H4 (cell line): ENCODE data around the gene GALNS. TPM values are rescaled to one million over a fixed set of nuclear protein-coding genes. Genes with fewer than 3 reads are reported as not detected.
A peak's percentile ranks its signal among the peaks of the same experiment; 100 is the strongest.
"Not testable (repeated sequence)": the region's sequence is repeated elsewhere in the genome, so short reads cannot be mapped to it uniquely, and the experiment has no call there.

Experiments
- DNase-seq: peaks from one replicate; pipeline ENCODE4 v3.0.0-alpha.2; 2015; ENCODE audit warnings: low spot score
- total RNA-seq: library from RNA; depleted of rRNA; stranded (reverse); fragments of >200 nt; shearing (Covaris generic); gene quantifications from 2 replicates; pipeline ENCODE4 v1.2.3, GENCODE V29; 2014

GALNS gene
- total RNA-seq, 1 experiment from 2014 or later, result 22.7 TPM

DNA sequence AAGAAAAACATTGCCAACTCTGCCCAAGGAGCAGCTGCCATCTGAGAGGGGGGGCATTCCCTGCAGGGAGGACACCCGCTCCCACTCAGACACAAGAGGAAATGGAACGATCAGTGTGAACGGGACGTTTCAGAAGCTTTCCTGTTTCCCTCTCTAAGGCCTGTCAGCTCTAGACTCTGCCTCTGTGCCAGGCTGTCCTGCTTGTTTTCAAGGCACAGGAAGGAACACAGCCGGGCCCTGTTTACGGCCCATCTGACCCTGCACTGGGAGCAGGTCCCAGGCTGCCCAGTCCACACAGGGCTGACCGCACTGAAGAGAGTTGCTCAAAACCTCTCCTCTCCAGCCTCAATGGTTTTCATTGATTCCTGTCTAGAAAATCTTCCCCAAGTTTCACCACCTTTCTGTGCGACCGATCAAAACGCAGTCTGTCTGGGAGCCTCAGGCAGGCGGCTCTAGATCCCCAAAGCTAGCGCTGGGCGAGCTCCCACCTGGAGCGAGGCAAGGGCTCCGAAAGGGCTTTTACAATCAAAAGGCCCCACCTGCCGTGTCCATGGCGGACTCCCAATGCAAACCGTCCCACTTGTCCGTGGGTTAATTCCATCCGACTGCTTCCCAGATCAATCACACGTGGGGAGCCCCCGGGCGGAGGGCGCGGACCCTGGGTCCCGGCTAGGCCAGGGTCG is 73.2 kb downstream of the GALNS start:
- DNase-seq, result no peak

DNA sequence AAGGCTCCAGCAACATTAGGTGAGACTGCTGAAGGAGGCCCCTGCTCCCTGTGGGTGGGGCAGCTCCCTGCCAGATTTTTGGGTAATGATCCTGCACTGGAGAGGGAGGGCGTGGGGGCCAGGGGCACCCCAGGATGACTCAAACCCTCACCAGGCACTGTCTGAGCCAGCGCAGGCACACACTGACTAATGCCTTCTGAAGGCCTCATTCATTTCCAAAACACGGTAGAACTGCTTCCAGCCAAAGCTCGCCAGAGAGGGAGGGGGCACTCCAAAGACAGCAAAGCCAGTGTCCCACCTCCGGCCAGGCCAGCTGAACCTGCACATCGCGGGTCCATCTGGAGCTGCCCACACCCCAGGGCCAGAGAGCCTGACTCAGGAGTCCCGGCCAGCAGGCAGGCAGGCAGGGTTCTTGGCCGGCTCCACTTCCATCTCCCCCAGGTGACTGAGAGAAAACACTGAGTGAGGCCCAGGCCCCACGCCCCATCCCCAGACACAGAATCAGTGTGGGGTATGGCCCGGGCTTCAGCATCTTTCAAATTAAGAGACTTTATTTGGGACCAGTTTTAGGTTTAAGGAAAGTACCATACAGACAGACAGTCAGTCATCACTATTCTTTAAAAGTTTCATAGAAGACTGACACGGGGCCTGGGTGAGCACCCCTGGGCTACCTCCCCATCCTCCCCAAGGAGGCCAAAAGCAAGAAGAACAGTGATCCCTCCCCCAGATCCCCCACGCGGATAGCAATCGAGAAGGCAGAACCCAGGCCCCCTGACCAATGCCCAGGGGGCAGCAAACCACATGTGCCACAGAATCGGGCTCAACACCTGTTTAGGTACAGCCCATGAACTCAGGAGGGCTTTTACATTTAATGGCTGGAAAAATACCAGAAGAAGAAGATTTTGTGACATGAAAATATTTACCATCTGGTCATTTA is 74.0 kb downstream of the GALNS start:
- no peak for DNase-seq

DNA sequence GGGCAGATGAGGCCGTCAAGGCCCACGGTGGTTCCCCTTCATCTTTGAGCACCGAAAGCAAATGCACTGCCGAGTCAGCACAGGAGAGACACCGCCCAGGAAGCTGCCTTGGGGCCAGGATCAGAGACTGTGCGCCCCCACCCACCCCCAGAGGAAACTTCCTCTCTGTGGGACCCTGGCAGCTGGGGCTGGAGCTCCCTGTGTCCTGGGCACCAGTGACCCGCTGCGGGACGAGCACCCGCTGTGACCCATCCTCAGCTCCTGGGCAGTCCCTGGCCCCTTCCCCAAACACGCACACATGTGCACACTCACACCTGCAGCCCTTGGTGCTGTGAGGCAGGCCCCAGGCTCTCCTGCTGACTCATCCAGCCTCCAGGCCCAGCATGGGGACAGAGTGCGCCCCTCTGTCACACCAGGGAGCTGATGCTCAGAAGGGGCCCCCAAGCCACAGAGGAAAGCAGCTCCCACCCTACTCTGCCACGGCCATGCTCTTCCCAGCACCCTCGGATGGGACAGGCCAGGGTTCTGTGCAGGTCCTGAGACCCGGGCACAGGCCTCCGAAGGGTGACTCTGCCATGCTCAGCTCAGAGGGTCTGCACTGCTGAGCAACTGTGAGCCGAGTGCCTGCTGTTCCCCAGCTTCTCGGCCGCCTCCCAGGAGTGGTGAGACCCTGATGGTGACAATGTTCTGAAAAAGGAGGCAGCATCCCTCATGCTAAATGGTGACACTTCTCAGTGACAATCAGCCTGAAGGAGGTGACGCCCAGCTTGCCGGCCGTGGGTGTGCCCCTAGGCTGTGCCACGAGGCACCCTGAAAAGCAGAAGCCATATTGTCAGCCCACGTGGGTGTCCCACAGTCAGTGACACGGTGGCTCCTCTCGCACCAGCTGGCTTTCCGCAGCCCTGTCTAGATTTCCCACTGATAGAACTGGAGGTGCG is 75.3 kb downstream of the GALNS start:
- no peak for DNase-seq

DNA sequence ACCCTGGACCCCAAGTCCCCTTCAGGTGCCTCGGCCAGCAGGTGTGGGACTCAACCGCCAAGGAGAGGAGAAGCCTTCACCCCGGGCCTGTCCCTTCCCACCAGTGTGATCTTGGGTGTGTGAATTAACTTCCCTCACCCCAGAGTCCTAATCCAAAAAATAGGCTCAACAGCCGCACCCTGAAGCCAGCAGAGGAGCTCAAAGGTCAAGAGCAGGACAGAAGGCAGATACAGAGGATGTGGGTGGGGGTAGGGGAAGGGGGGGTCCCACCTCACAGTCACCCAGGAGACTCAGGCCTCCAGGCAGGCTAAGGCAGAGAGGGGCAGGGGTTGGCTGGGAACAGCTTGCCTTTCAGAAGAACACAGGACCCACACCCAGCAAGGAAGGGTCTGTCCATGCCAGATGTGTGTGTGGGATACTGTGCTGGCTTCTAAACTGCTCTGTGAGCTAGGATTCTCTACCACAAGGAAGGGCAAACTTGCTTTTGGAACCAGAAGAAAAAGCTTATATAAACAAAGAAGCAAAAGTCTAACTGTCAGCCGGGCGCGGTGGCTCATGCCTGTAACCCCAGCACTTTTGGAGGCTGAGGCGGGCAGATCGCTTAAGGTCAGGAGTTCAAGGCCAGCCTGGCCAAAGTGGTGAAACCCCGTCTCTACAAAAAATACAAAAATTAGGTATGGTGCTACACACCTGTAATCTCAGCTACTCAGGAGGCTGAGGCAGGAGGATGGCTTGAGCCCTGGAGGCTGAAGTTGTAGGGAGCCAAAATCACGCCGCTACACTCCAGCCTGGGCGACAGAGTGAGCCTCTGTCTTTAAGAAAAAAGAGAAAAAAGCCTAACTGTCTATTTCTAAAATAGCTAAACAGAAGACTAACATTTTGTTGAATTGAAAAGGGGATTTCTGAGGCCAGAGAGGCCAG is 76.3 kb downstream of the GALNS start:
- no peak for DNase-seq

DNA sequence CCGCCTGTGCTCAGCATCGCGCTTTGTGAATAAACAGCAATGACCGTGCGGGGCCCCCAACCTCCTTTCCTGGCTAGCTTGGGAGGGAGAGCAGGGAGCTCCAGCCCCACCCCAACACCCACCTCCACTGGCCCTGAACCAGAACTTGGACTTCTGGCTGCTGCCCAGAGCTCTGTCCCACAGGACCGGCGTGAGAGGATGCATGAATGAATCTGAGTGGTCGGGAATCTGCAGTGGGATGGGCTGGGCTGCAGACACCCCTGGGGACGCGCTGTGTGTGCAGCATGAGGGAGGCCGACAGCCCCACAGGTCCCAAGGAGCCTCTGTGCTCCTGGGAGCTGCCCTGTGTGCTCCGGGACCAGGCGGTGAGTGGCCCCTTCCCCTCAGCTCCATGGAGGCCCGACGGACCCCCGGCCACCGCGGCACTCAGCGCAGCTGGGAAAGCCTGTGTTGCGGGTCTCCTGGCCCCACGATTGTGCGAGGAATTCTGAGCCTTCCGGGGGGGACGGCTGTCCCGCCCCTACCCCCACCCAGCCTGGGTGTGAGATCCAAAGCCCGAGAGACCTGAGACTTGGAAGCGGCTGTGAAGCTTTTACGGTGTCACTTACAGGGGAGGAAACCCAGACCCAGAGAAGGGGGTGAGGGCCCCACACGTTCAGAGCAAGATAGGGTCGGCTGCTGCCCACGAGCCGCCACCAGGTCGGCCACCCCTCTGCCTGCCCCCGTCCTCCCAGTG is 77.2 kb downstream of the GALNS start:
- DNase-seq, result no peak

DNA sequence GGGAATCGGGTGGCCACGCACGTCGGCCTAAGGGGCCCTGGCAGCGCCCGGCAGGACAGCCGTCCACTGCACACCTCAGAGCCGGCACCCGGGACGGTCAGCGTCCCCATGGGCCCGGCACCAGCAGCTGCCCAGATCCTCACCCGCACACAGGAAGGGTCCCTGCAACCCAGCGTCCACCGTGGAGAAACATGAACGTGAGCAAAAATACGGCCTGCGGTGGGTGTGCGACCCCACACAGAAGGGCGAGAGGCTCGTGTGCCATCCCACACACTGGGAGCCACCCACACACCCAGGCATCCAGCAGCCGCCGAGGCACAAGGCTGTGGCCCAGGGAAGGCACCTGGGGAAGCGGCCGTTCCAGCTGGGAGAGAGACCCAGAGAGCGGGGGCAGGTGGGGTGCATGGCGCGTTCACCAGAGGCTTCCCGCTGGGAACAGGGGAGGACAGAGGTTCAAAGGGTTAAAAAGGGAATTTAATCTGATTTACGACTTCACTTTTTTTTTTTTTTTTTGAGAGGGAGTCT is 78.1 kb downstream of the GALNS start:
- DNase-seq, result no peak

DNA sequence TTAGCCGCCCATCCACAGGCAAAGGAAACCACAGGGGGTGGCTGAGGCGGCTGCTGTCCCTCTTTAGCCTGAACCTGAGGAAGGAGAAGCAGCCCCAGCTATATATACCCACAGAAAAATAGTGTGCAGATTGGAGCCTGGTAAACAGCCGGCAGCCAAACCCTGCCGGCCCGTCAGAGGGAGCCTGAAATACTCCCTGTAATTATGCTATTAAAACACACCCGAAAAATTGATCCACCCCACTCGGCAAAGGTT is 78.5 kb downstream of the GALNS start:
- no peak for DNase-seq

DNA sequence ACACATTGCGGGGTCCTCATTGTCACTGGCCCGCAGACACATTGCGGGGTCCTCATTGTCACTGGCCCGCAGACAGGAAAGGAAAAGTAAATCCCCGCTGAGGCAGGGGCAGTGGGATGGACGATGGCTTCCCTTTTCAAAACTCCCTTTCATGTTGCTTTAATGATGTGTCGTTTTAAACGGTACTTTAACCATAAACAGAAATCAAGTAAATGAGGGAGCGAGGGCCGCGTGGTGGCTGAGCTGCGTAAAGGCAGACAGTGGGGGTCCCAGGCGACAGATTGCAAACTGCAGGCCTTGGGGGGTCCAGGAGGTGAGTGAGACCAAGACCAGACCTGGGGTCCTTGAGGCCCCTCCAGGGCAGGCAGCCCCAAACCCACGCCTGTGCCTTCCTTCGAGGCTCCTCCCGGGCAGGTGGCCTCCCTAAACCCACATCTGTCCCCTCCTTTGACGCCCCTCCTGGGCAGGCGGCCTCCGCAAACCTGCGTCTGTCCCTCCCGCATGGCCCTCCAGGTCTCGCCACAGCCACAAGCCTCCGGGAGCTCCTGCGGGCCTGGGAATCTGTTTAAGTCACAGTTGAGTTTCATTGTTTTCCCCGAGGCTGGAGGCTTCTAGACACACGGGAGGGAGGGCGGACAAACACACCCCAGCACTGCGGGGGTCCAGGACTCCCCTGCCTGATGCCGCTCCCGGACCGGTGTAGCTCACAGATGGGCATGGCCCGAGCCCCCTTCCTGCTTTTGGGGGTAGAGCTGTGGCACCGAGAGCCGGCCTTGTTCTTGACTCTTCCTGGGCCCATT is 79.1 kb downstream of the GALNS start:
- no peak for DNase-seq

DNA sequence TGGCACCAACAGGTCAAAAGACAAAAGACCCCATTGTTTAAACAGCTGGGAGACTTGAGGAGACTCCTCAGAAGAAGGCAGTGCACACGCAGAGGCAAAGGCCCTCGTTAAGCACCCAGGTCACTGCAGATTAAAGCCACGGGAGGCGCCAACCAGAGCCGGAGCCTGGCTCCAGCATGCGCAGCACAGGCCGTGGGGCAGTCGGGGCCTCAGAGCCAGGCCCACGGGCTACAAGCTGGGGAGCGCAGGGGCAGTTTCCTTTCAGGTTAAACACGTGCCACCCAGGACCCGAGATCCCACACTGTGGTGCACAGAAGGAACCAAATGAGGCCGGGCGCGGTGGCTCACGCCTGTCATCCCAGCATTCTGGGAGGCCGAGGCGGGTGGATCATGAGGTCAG is 80.9 kb downstream of the GALNS start:
- no peak for DNase-seq

DNA sequence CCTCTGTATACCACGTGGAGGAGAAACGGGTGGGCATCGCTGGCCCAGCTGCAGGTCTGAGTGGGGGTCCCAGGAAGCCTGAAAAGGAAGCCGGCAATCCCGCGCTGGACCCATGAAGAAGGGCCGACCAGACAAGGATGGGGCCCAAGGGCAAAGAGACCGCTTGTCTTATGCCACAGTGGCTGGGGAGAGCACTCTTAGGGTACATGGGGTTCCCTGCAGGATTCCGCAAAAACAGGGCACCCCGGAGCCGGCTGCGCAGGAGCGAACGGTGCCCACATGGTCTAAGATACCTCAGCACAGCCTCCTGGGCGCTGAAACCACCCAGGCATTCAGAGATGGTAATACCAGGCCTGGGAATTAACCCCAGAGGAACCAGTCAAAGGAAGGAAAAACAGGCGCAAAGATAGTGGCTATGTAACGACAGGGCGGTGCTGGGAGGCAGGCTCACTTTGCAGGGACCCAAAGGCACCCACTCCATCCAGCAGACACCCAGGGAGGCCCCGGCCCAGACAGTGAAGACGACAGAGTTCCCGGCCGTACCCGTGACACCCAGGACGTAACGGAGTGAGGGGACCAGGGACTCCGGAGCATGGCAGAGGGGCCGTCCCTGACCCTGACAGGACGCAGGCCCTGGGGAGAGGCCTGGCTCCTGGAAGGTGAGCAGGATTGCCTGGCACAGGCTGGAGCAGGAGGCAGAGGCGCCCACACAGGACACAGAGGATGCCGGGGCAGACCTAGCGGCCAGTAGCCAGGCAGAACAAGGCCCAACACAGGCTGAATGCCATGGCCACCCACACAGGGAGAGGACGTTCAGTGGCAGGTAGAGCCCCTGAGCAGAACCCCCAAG is 82.0 kb downstream of the GALNS start:
- no peak for DNase-seq

DNA sequence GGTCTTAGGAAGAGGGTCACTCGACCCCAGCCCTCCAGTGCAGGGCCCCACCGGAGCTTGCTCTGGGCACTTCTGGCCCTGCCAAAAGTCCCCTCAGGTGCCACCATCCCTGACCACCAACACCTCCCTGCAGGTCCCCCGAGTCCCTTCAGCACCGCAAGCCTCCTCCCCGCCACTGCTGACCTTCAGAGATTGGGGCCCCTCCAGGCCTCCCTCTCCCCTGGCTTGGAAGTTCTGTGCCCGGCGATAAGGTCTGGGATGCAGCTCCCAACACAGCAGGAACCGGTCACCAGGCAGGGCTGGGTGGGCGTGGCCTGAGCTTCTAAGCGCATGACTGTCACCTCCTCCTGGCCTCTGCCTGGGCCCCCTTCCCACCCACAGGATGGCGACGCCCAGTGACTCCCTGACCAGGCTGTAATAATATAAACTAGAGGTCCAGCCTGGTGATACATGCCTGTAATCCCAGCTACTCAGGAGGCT is 82.9 kb downstream of the GALNS start:
- DNase-seq, result peak; percentile 94

DNA sequence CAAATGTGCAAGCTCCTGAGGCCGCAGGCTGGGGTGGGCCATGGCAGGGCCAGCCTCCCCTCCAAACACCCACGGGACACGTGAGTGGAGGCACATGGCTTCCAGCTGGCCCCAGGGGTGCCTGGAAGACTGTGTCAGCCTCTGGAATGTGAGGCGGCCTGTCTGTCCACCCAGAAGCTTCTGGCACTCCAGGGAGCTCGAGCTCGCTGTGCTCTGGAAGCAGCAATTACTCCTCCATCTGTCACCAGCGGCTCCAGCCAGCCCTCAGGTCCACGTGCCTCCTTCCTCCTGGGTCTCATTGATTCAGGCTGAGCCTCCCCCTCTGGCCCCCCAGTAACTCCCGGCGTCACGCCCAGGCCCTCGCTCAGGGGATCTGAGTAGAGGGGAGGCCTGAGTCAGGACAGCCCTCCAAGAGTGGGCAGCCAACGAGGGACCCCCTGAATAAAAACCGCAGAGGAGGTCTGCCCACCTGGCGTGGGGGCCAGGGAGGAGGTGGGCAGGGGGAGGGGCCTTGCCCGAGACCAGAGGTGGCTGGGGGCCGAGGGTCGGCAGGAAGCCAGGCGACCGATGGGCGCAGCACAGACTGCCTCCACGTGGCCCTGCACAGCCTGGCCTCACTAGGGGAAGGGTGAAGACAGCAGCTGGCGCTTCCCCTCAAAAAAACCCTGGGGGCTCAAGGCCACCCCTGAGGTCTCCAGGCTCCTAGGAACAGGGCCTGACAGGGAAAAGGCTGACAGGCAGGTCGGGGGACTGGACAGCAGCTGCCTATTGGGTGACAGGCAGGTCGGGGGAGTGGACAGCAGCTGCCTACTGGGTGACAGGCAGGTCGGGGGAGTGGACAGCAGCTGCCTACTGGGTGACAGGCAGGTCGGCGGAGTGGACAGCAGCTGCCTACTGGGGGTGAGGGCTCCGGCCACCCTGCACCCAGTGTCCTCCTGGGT is 83.6 kb downstream of the GALNS start:
- peak; percentile 66 for DNase-seq

DNA sequence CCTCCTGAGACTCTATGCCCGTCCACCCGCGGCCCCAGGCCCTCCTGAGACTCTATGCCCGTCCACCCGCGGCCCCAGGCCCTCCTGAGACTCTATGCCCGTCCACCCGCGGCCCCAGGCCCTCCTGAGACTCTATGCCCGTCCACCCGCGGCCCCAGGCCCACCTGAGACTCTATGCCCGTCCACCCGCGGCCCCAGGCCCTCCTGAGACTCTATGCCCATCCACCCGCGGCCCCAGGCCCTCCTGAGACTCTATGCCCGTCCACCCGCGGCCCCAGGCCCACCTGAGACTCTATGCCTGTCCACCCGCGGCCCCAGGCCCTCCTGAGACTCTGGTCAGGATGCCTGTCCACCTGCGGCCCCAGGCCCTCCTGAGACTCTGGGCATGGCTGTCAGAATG is 85.0 kb downstream of the GALNS start:
- not testable (repeated sequence) for DNase-seq

DNA sequence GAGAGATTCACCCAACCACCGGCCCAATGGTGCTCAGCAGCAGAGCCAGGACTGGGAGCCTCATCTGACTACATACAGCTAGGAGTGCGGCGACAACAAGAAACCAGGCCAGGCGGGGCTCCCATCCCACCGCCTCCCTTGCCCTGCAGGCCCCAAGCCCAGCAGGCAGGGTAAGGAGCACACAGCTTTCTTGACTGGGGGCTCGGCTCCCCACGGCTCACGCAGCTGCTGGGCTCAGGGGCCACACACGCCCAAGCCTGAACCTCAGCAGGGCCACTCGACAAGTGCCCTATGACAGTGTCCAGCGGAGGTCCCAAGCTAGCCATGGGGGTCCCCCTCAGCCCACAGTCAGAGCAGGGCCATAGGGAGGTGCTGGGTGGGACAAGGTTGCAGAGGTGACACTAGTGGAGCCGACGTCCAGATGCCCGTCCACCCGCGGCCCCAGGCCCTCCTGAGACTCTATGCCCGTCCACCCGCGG is 85.4 kb downstream of the GALNS start:
- no peak for DNase-seq

DNA sequence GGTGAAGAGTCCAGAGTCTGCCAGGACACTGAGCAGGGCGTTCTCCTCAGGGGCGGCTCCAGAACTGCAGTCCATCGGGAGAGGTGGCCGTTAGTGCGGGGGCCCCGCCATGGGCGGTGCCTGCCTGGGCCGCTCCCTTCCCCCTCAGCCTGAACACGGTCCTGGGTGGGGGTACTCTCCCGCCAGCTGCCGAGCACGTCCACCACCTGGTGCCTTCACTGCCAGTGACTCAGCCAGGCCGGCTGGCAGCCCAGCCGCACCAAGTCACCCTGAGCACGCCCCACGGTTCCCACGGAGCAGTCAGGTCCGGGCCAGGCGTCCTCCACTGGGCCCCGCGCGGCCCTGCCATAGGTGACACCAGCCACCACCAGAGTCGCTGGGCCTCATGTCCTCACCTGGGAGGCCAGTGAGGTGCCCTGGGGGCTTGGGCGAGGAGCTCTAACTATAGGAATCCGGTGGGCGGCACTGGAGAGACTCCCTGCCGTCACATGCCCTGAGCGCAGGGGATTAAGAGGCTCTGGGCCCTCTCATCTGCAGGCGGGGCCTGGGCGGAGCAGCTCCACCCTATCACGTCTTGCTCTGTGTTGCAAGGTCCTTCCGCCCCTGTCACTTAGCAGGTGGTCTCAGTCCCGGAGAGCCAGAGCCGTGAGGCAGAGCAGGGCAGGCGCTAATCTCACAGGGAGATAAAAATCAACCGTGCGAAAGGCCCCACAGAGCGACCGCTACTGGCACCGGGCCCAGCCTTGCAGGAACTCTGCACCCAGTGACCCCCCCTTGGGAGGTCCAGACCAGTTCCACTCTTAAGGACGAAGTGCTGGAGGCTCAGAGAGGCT is 86.1 kb downstream of the GALNS start:
- DNase-seq, result peak; percentile 98
